ENCODE measurements around the gene NUP160. TPM values are rescaled to one million over a fixed set of nuclear protein-coding genes. Genes with fewer than 3 reads are reported as not detected.

Gene NUP160
- total RNA-seq, 1 experiment from 2014 or later: 18.5 TPM

Other genes starting within 250 kb of the NUP160 start
- 142 and 143 TPM in 2 replicates for gene MTCH2, start 205.8 kb downstream of the NUP160 start, total RNA-seq (2014; rRNA removed)
- 0.38 and 0.92 TPM in 2 replicates for gene AGBL2, start 133.0 kb downstream of the NUP160 start, total RNA-seq (2014; rRNA removed)
- 32.4 and 37.9 TPM in 2 replicates for gene FNBP4, start 81.0 kb downstream of the NUP160 start, total RNA-seq (2014; rRNA removed)
- 1.4 and 8.0 TPM in 2 replicates for gene PTPRJ, start 132.2 kb upstream of the NUP160 start, total RNA-seq (2014; rRNA removed)